Stimulated activated CD4-positive, alpha-beta T cell treated with anti-CD3 and anti-CD28 coated beads, Interleukin-15, amount 100 ng/mL, for 24 hours (primary cell): ENCODE results near the gene IL20RB.

Source experiments
- DNase-seq: peaks from one replicate; pipeline ENCODE4 v3.0.0-alpha.2; 2020

The IL20RB gene

GRCh38 chr3:137041686-137042085 lies 83.9 kb downstream of the IL20RB start:
- DNase-seq: no peak

DNA sequence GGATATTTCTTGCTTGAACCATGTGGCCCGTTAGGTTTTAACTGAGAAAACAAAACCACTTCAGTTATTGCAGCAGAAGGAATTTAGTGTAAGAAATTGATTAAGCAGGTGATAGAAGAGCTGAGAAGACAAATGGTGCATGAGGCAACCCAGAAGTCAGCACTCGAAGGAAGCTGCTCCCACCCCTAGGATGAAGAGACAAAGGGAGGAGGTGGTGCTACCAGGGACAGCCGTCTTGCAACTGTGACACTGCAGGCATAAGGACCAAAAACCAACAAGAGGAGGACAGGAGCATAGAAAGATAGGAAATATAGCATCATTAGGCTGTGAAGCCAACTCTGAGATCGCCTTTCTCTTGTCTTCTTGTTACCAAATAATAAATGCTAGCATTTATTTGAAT lies 89.0 kb downstream of the IL20RB start:
- DNase-seq: no peak

GRCh38 chr3:137047240-137047639 lies 89.5 kb downstream of the IL20RB start:
- DNase-seq: no peak

- DNase-seq: no peak
Observed at GRCh38 chr3:137050281-137050680, 92.5 kb downstream of the IL20RB start.

DNA sequence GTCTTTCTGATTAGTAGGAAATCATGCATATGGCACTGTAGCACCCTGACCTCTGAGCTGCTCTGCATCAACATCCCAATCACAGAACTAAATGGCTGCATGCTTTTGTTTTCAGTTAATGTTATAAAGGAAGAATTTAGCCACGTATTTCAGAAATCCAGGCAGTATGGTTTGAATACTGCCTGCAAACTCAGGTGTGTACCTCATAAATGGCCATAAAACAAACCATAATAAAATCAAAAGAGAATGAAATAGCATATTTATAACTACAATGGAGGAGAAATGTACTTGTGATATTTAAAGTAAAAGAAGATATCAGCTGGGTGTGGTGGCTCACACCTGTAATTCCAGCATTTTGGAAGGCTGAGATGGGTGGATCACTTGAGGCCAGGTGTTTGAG lies 94.5 kb downstream of the IL20RB start:
- no peak for DNase-seq
